HCT116 (cell line): ENCODE data around the gene PCDH9.

Experiments used
- EZH2 ChIP-seq: fragments of 200-600 bp; sonication (generic); IDR thresholded peaks from 2 replicates; pipeline ENCODE4 v1.6.1; 2017; ENCODE audit warnings: antibody characterized with exemption, mixed run types
- ZNF274 ChIP-seq: fragments of 200-500 bp; sonication (Bioruptor generic); IDR thresholded peaks from 2 replicates; pipeline ENCODE4 v1.6.1; 2014; ENCODE audit warnings: mild to moderate bottlenecking, low read depth, low read length, inconsistent platforms

DNA sequence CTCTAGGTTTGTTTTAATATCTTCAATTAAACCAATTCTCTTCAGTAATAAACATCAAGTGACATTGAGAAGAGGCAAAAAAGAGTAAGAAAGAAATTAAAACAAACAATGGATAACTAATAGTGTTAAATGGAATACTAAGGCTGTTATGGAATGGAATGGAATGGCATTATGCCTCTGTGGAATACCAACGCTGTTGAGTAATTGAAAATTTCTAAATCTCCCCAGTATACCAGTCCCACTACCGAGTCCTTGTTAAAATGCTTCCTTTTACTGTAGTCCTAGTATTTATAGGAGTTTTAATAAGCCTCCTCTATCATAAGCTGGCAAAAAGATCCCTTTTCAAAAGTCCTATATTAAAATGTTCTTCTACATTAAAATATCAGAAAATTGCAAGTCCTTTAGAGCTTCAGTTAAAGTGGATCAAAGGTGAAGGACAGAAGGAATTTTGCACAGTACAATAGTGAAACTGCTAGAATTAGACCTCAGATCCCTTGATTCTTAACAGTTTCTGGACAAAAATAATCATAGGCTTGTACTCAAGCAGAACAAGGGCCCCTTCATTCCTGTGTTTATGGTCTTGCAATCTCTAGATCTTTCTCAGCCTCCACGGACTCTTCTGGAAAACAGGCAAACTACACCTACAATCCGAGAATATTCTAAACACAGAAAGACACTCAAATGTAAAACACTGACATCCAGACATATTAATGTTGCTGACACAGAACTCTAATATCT lies 128.2 kb downstream of the PCDH9 start:
- TF ChIP-seq EZH2 = no peak
- TF ChIP-seq ZNF274 = no peak
